ENCODE results near the gene LMTK3.

The LMTK3 gene

GRCh38 chr19:48456864-48457263, 54.8 kb downstream of the LMTK3 start:
- Histone ChIP-seq H3K27me3 (ENCODE audit: control insufficient read depth in 1 of 2, insufficient read depth in 2 of 2, low read length in 2 of 2) (no peaks in the 10 kb centered on the region), H3K9ac (ENCODE audit: low read depth in 1 of 2, low read length in 2 of 2) (no peak overlapping the region), H3K4me1 (ENCODE audit: control insufficient read depth in 1 of 2, insufficient read depth in 2 of 2, low read length in 2 of 2) (no peaks in the 10 kb centered on the region), H3K36me3 (ENCODE audit: control insufficient read depth in 1 of 2, insufficient read depth in 2 of 2, low read length in 2 of 2) (peaks cover 13 to 37% of the 10 kb centered on the region in 2 donors), H3K9me3 (ENCODE audit: control insufficient read depth in 1 of 2, low read length in 2 of 2) (no peaks in the 10 kb centered on the region), H3K27ac (ENCODE audit: low read depth, low read length) (no peak overlapping the region), H3K4me3 (ENCODE audit: low read depth in 1 of 2, low read length in 2 of 2) (no peak overlapping the region)

GRCh38 chr19:48455908-48456562, 55.6 kb downstream of the LMTK3 start:
- Histone ChIP-seq H3K9me3 (ENCODE audit: control insufficient read depth in 1 of 2, low read length in 2 of 2) (no peaks in the 10 kb centered on the region), H3K9ac (ENCODE audit: low read depth in 1 of 2, low read length in 2 of 2) (no peak overlapping the region), H3K4me1 (ENCODE audit: control insufficient read depth in 1 of 2, insufficient read depth in 2 of 2, low read length in 2 of 2) (no peaks in the 10 kb centered on the region), H3K27ac (ENCODE audit: low read depth, low read length) (no peak overlapping the region), H3K27me3 (ENCODE audit: control insufficient read depth in 1 of 2, insufficient read depth in 2 of 2, low read length in 2 of 2) (no peaks in the 10 kb centered on the region), H3K36me3 (ENCODE audit: control insufficient read depth in 1 of 2, insufficient read depth in 2 of 2, low read length in 2 of 2) (peaks cover 20 to 45% of the 10 kb centered on the region in 2 donors), H3K4me3 (ENCODE audit: low read depth in 1 of 2, low read length in 2 of 2) (no peak overlapping the region)

DNA sequence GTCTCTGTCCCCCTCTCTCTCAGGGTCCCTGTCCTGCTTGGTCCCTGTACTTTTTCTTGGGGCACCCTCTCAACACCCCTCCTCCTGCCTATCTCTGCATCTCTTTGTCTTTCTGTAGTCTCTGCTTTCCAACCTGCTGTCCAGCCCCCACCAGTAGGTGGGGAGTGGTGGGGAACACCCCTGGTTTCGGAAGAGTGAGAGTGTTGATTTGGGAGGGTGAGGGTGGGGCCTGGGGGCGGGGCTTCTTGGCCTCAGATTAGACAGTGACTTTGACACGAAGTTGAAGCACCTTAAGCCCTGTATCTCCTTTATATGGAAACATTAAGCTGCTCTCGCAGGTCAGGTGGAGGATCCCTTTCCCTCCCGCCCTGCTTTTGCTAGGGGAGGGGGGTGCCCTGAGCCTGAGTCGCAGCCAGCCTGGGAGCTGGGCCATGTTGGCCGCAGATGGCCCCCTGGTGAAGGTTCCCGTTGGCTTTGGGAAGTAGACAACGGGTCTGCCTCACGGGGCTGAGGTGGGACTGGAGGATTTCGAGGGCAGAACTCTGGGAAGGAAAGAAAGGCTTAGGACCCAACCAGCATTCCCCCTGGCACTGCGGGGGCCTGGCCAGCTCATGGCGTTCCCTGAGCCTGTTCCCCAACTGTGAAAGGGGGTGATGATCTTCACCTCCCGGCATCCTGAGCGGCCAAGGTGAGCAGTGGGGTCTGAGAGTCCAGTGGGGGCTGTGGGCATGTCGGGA, 56.3 kb downstream of the LMTK3 start, which contains the start of gene KCNJ14:
Gene KCNJ14, plus strand, starts transcription at position 404 of the 737 bp plus-strand sequence. CDS start 6,151 bp downstream, outside the sequence.
- Histone ChIP-seq H3K9ac (ENCODE audit: low read depth in 1 of 2, low read length in 2 of 2) (no peak within 1 kb of the TSS), H3K27ac (ENCODE audit: low read depth, low read length) (no peak within 1 kb of the TSS), H3K4me3 (ENCODE audit: low read depth in 1 of 2, low read length in 2 of 2) (no peak within 1 kb of the TSS), H3K27me3 (ENCODE audit: control insufficient read depth in 1 of 2, insufficient read depth in 2 of 2, low read length in 2 of 2) (no peaks in the 10 kb centered on the region), H3K4me1 (ENCODE audit: control insufficient read depth in 1 of 2, insufficient read depth in 2 of 2, low read length in 2 of 2) (no peaks in the 10 kb centered on the region), H3K9me3 (ENCODE audit: control insufficient read depth in 1 of 2, low read length in 2 of 2) (no peaks in the 10 kb centered on the region), H3K36me3 (ENCODE audit: control insufficient read depth in 1 of 2, insufficient read depth in 2 of 2, low read length in 2 of 2) (peaks cover 27 to 52% of the 10 kb centered on the region in 2 donors)

- H3K27me3 ChIP-seq (ENCODE audit: control insufficient read depth in 1 of 2, insufficient read depth in 2 of 2, low read length in 2 of 2): no peaks in the 10 kb centered on the region
- H3K4me1 ChIP-seq (ENCODE audit: control insufficient read depth in 1 of 2, insufficient read depth in 2 of 2, low read length in 2 of 2): no peaks in the 10 kb centered on the region
- peaks cover 31 to 62% of the 10 kb centered on the region in 2 donors for H3K36me3 ChIP-seq (ENCODE audit: control insufficient read depth in 1 of 2, insufficient read depth in 2 of 2, low read length in 2 of 2)
- H3K4me3 ChIP-seq (ENCODE audit: low read depth in 1 of 2, low read length in 2 of 2): no peak overlapping the region
- H3K9ac ChIP-seq (ENCODE audit: low read depth in 1 of 2, low read length in 2 of 2): no peak overlapping the region
- no peaks in the 10 kb centered on the region for H3K9me3 ChIP-seq (ENCODE audit: control insufficient read depth in 1 of 2, low read length in 2 of 2)
- no peak overlapping the region for H3K27ac ChIP-seq (ENCODE audit: low read depth, low read length)
Measured at GRCh38 chr19:48454150-48454730, 57.4 kb downstream of the LMTK3 start.

DNA sequence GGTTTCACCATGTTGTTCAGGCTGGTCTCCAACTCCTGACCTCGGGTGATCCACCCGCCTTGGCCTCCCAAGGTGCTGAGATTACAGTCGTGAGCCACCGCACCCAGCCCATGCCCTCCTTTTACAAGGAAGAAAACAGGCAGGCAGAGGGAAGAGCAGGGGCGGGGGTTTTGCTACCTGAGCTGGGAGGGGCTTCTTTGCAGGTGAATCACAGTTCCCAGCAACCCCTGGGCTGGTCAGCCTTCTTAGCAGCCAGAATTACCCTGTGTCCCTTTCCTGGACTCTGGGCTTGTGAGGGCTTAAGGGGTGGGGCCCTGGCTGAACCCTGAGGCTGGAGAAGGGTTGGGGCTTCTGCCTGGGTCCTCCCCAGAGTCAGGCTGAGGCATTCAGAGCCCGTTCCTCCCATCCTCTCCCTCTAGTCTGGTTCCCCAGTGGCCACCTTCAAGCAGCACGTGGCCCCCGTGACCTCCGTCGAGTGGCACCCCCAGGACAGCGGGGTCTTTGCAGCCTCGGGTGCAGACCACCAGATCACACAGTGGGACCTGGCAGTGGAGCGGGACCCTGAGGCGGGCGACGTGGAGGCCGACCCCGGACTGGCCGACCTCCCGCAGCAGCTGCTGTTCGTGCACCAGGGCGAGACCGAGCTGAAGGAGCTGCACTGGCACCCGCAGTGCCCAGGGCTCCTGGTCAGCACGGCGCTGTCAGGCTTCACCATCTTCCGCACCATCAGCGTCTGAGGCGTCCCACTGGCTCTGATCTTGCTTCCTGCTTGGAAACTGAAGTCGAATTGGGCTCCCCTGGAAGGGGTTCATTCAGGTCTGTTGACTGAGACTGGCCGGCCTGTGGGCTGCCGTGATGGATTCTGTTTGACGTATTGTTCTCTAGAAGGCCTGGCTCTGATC, 59.1 kb downstream of the LMTK3 start:
- Histone ChIP-seq H3K4me1 (ENCODE audit: control insufficient read depth in 1 of 2, insufficient read depth in 2 of 2, low read length in 2 of 2) (no peaks in the 10 kb centered on the region), H3K4me3 (ENCODE audit: low read depth in 1 of 2, low read length in 2 of 2) (no peak overlapping the region), H3K36me3 (ENCODE audit: control insufficient read depth in 1 of 2, insufficient read depth in 2 of 2, low read length in 2 of 2) (peaks cover 35 to 79% of the 10 kb centered on the region in 2 donors), H3K27ac (ENCODE audit: low read depth, low read length) (no peak overlapping the region), H3K27me3 (ENCODE audit: control insufficient read depth in 1 of 2, insufficient read depth in 2 of 2, low read length in 2 of 2) (no peaks in the 10 kb centered on the region), H3K9me3 (ENCODE audit: control insufficient read depth in 1 of 2, low read length in 2 of 2) (no peaks in the 10 kb centered on the region), H3K9ac (ENCODE audit: low read depth in 1 of 2, low read length in 2 of 2) (no peak overlapping the region)

GRCh38 chr19:48451624-48452023, 60.0 kb downstream of the LMTK3 start:
- H3K4me1 ChIP-seq (ENCODE audit: control insufficient read depth in 1 of 2, insufficient read depth in 2 of 2, low read length in 2 of 2): peaks cover 2% of the 10 kb centered on the region in 2 donors
- H3K27ac ChIP-seq (ENCODE audit: low read depth, low read length): no peak overlapping the region
- peaks cover 35 to 80% of the 10 kb centered on the region in 2 donors for H3K36me3 ChIP-seq (ENCODE audit: control insufficient read depth in 1 of 2, insufficient read depth in 2 of 2, low read length in 2 of 2)
- H3K9ac ChIP-seq (ENCODE audit: low read depth in 1 of 2, low read length in 2 of 2): no peak overlapping the region
- no peak overlapping the region for H3K4me3 ChIP-seq (ENCODE audit: low read depth in 1 of 2, low read length in 2 of 2)
- H3K27me3 ChIP-seq (ENCODE audit: control insufficient read depth in 1 of 2, insufficient read depth in 2 of 2, low read length in 2 of 2): no peaks in the 10 kb centered on the region
- no peaks in the 10 kb centered on the region for H3K9me3 ChIP-seq (ENCODE audit: control insufficient read depth in 1 of 2, low read length in 2 of 2)

- no peak overlapping the region for H3K27ac ChIP-seq (ENCODE audit: low read depth, low read length)
- peaks cover 7% of the 10 kb centered on the region in 2 donors for H3K4me1 ChIP-seq (ENCODE audit: control insufficient read depth in 1 of 2, insufficient read depth in 2 of 2, low read length in 2 of 2)
- H3K9ac ChIP-seq (ENCODE audit: low read depth in 1 of 2, low read length in 2 of 2): no peak overlapping the region
- no peaks in the 10 kb centered on the region for H3K9me3 ChIP-seq (ENCODE audit: control insufficient read depth in 1 of 2, low read length in 2 of 2)
- H3K4me3 ChIP-seq (ENCODE audit: low read depth in 1 of 2, low read length in 2 of 2): no peak overlapping the region
- peaks cover 33 to 75% of the 10 kb centered on the region in 2 donors for H3K36me3 ChIP-seq (ENCODE audit: control insufficient read depth in 1 of 2, insufficient read depth in 2 of 2, low read length in 2 of 2)
- H3K27me3 ChIP-seq (ENCODE audit: control insufficient read depth in 1 of 2, insufficient read depth in 2 of 2, low read length in 2 of 2): no peaks in the 10 kb centered on the region
Measured at GRCh38 chr19:48450863-48451262, 60.8 kb downstream of the LMTK3 start.

- Histone ChIP-seq H3K9ac (ENCODE audit: low read depth in 1 of 2, low read length in 2 of 2) (no peak overlapping the region), H3K27ac (ENCODE audit: low read depth, low read length) (no peak overlapping the region), H3K27me3 (ENCODE audit: control insufficient read depth in 1 of 2, insufficient read depth in 2 of 2, low read length in 2 of 2) (no peaks in the 10 kb centered on the region), H3K36me3 (ENCODE audit: control insufficient read depth in 1 of 2, insufficient read depth in 2 of 2, low read length in 2 of 2) (peaks cover 29 to 71% of the 10 kb centered on the region in 2 donors), H3K4me1 (ENCODE audit: control insufficient read depth in 1 of 2, insufficient read depth in 2 of 2, low read length in 2 of 2) (peaks cover 7% of the 10 kb centered on the region in 2 donors), H3K9me3 (ENCODE audit: control insufficient read depth in 1 of 2, low read length in 2 of 2) (no peaks in the 10 kb centered on the region), H3K4me3 (ENCODE audit: low read depth in 1 of 2, low read length in 2 of 2) (no peak overlapping the region)
Measured at GRCh38 chr19:48450441-48450840, 61.2 kb downstream of the LMTK3 start.

- Histone ChIP-seq H3K9me3 (ENCODE audit: control insufficient read depth in 1 of 2, low read length in 2 of 2) (no peaks in the 10 kb centered on the region), H3K9ac (ENCODE audit: low read depth in 1 of 2, low read length in 2 of 2) (no peak overlapping the region), H3K27me3 (ENCODE audit: control insufficient read depth in 1 of 2, insufficient read depth in 2 of 2, low read length in 2 of 2) (peaks cover 12% of the 10 kb centered on the region in 2 donors), H3K4me3 (ENCODE audit: low read depth in 1 of 2, low read length in 2 of 2) (no peak overlapping the region), H3K36me3 (ENCODE audit: control insufficient read depth in 1 of 2, insufficient read depth in 2 of 2, low read length in 2 of 2) (peaks cover 28 to 59% of the 10 kb centered on the region in 2 donors), H3K27ac (ENCODE audit: low read depth, low read length) (no peak overlapping the region), H3K4me1 (ENCODE audit: control insufficient read depth in 1 of 2, insufficient read depth in 2 of 2, low read length in 2 of 2) (peaks cover 12 to 22% of the 10 kb centered on the region in 2 donors)
Measured at GRCh38 chr19:48448563-48448962, 63.1 kb downstream of the LMTK3 start.

Data from duodenal mucosa (tissue), 2 donors.